GM13977 (cell line): ENCODE results near the gene SNTB2.
A peak's percentile ranks its signal among the peaks of the same experiment; 100 is the strongest.

ENCODE experiments used
- DNase-seq: peaks from one replicate; pipeline ENCODE4 v3.0.0; 2012; ENCODE audit warnings: low spot score
- CTCF ChIP-seq: IDR thresholded peaks from 2 replicates; pipeline ENCODE4 v1.5.1; 2012; ENCODE audit warnings: mild to moderate bottlenecking, control low read depth; ENCODE audit not compliant: insufficient read depth; ENCODE audit errors: extremely low read depth, missing control alignments
- in situ Hi-C: fragments of 300-500 bp; cut with MboI; formaldehyde crosslinking; loops from one replicate; pipeline ENCODE4 v1.12.0; 2022; ENCODE audit warnings: low sequenced_read_pairs, low pct_unique_long_range_greater_than_20kb, mixed read lengths, inconsistent platforms; ENCODE audit not compliant: unreplicated experiment

The SNTB2 gene

GRCh38 chr16:69330286-69331109, 143.5 kb downstream of the SNTB2 start, which contains the start of gene PDF:
PDF (minus strand) TSS chr16:69330588; CDS start chr16:69330570, 18 bp downstream.
- no peak for TF ChIP-seq CTCF
- peak; percentile 97 for DNase-seq
- in situ Hi-C loops: no loop called here

- DNase-seq: no peak
- in situ Hi-C loops: no loop called here
- no peak for TF ChIP-seq CTCF
Measured at GRCh38 chr16:69334696-69335095, 147.7 kb downstream of the SNTB2 start.

- DNase-seq: no peak
- no peak for TF ChIP-seq CTCF
- in situ Hi-C loops: no loop called here
Measured at GRCh38 chr16:69338557-69339288, 151.8 kb downstream of the SNTB2 start.

- in situ Hi-C loops: no loop called here
- peak; percentile 97 for DNase-seq
- TF ChIP-seq CTCF: peak; percentile 81
Measured at GRCh38 chr16:69339289-69340094, 152.5 kb downstream of the SNTB2 start, which contains the start of the genes COG8 and NIP7. COG8 (minus strand) TSS chr16:69339564; CDS start chr16:69339552, 12 bp downstream. NIP7 (plus strand) TSS chr16:69339772; CDS start chr16:69339830, 58 bp downstream.

GRCh38 chr16:69340095-69340644, 153.2 kb downstream of the SNTB2 start:
- no peak for DNase-seq
- TF ChIP-seq CTCF: no peak
- in situ Hi-C loops: no loop called here

GRCh38 chr16:69344171-69344570, 157.2 kb downstream of the SNTB2 start:
- in situ Hi-C loops: no loop called here
- no peak for TF ChIP-seq CTCF

More at GRCh38 chr16:69344171-69344570, 157.2 kb downstream of the SNTB2 start:
- no peak for DNase-seq
